Osteoblast (primary cell): ENCODE measurements around the gene RREB1. TPM values are rescaled to one million over a fixed set of nuclear protein-coding genes. Genes with fewer than 3 reads are reported as not detected.

Source experiments
- DNase-seq: peaks from one replicate; pipeline ENCODE4 v3.0.0; 2011; ENCODE audit warnings: low spot score, mixed read lengths; ENCODE audit not compliant: insufficient read length; ENCODE audit errors: missing footprints
- H2AFZ ChIP-seq: 2 replicates; pipeline ENCODE4 v1.6.0; 2011; ENCODE audit warnings: mild to moderate bottlenecking, low read length
- H3K27ac ChIP-seq: 2 replicates; pipeline ENCODE4 v1.5.1; 2011; ENCODE audit warnings: mild to moderate bottlenecking, low read depth, low read length, moderate library complexity
- H3K27me3 ChIP-seq: 2 replicates; pipeline ENCODE4 v1.6.0; 2012; ENCODE audit warnings: mild to moderate bottlenecking, control low read depth, inconsistent platforms, low read length, moderate library complexity; ENCODE audit not compliant: insufficient read depth
- H3K36me3 ChIP-seq: 2 replicates; pipeline ENCODE4 v1.5.1; 2011; ENCODE audit warnings: mild to moderate bottlenecking, low read length, control low read depth, moderate library complexity; ENCODE audit not compliant: insufficient read depth
- H3K4me1 ChIP-seq: 2 replicates; pipeline ENCODE4 v1.5.1; 2011; ENCODE audit warnings: mild to moderate bottlenecking, low read length, control low read depth, moderate library complexity; ENCODE audit not compliant: insufficient read depth
- H3K4me2 ChIP-seq: 2 replicates; pipeline ENCODE4 v1.6.0; 2011; ENCODE audit warnings: mild to moderate bottlenecking, low read length; ENCODE audit not compliant: insufficient read depth
- H3K4me3 ChIP-seq: fragments of 200-600 bp; sonication (generic); 3 replicates; pipeline ENCODE4 v1.5.1; 2012; ENCODE audit warnings: mild to moderate bottlenecking, low read length, inconsistent platforms; ENCODE audit not compliant: insufficient read depth
- H3K79me2 ChIP-seq: 2 replicates; pipeline ENCODE4 v1.6.0; 2012; ENCODE audit warnings: mild to moderate bottlenecking, low read length, control low read depth, inconsistent platforms; ENCODE audit not compliant: insufficient read depth
- H3K9me3 ChIP-seq: 2 replicates; pipeline ENCODE4 v1.5.1; 2011; ENCODE audit warnings: low read depth, low read length, control low read depth
- H4K20me1 ChIP-seq: 2 replicates; pipeline ENCODE4 v1.6.0; 2012; ENCODE audit warnings: mild to moderate bottlenecking, low read length, control low read depth; ENCODE audit not compliant: insufficient read depth
- total RNA-seq: library from RNA; depleted of rRNA; stranded (reverse); fragments of >200 nt; gene quantifications from 2 replicates; pipeline ENCODE4 v1.2.3, GENCODE V29; 2012
- TF ChIP-seq, protein P1 (sequence below): IDR thresholded peaks from 2 replicates; pipeline ENCODE4 v1.5.1; 2011; ENCODE audit warnings: mild to moderate bottlenecking, low read depth, low read length, moderate library complexity; ENCODE audit errors: extremely low read depth

Gene RREB1
- total RNA-seq, 1 donor = 29.3 TPM

GRCh38 chr6:7142228-7142801 is 34.6 kb downstream of the RREB1 start:
- no peak overlapping the region for H3K4me2 ChIP-seq
- H3K9me3 ChIP-seq = no peaks in the 10 kb centered on the region
- no peak overlapping the region for H2AFZ ChIP-seq
- H3K4me3 ChIP-seq = no peak overlapping the region
- peaks cover 43% of the 10 kb centered on the region for H3K4me1 ChIP-seq
- no peak for DNase-seq
- TF ChIP-seq, protein P1, sequence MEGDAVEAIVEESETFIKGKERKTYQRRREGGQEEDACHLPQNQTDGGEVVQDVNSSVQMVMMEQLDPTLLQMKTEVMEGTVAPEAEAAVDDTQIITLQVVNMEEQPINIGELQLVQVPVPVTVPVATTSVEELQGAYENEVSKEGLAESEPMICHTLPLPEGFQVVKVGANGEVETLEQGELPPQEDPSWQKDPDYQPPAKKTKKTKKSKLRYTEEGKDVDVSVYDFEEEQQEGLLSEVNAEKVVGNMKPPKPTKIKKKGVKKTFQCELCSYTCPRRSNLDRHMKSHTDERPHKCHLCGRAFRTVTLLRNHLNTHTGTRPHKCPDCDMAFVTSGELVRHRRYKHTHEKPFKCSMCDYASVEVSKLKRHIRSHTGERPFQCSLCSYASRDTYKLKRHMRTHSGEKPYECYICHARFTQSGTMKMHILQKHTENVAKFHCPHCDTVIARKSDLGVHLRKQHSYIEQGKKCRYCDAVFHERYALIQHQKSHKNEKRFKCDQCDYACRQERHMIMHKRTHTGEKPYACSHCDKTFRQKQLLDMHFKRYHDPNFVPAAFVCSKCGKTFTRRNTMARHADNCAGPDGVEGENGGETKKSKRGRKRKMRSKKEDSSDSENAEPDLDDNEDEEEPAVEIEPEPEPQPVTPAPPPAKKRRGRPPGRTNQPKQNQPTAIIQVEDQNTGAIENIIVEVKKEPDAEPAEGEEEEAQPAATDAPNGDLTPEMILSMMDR = no peak
- H3K27me3 ChIP-seq = no peaks in the 10 kb centered on the region
- H3K79me2 ChIP-seq = peaks cover 90% of the 10 kb centered on the region
- no peaks in the 10 kb centered on the region for H3K36me3 ChIP-seq
- peaks cover 2% of the 10 kb centered on the region for H4K20me1 ChIP-seq
- no peak overlapping the region for H3K27ac ChIP-seq

GRCh38 chr6:7142918-7143475 is 35.2 kb downstream of the RREB1 start:
- Histone ChIP-seq H2AFZ (no peak overlapping the region), H3K4me2 (no peak overlapping the region), H3K36me3 (no peaks in the 10 kb centered on the region), H3K9me3 (no peaks in the 10 kb centered on the region), H3K27me3 (no peaks in the 10 kb centered on the region), H3K4me3 (no peak overlapping the region), H3K79me2 (peaks cover 91% of the 10 kb centered on the region), H3K27ac (no peak overlapping the region), H4K20me1 (peaks cover 2% of the 10 kb centered on the region), H3K4me1 (peaks cover 44% of the 10 kb centered on the region)
- no peak for DNase-seq
- TF ChIP-seq, protein P1 = no peak

- Histone ChIP-seq H3K9me3 (no peaks in the 10 kb centered on the region), H3K79me2 (peaks cover 88% of the 10 kb centered on the region), H2AFZ (no peak overlapping the region), H3K4me3 (no peak overlapping the region), H3K36me3 (no peaks in the 10 kb centered on the region), H4K20me1 (peaks cover 2% of the 10 kb centered on the region), H3K4me2 (no peak overlapping the region), H3K27ac (no peak overlapping the region), H3K4me1 (peaks cover 45% of the 10 kb centered on the region), H3K27me3 (no peaks in the 10 kb centered on the region)
- TF ChIP-seq, protein P1 = peak; percentile 38
- peak; percentile 75 for DNase-seq
Observed at GRCh38 chr6:7143476-7143974, 35.8 kb downstream of the RREB1 start.

DNA sequence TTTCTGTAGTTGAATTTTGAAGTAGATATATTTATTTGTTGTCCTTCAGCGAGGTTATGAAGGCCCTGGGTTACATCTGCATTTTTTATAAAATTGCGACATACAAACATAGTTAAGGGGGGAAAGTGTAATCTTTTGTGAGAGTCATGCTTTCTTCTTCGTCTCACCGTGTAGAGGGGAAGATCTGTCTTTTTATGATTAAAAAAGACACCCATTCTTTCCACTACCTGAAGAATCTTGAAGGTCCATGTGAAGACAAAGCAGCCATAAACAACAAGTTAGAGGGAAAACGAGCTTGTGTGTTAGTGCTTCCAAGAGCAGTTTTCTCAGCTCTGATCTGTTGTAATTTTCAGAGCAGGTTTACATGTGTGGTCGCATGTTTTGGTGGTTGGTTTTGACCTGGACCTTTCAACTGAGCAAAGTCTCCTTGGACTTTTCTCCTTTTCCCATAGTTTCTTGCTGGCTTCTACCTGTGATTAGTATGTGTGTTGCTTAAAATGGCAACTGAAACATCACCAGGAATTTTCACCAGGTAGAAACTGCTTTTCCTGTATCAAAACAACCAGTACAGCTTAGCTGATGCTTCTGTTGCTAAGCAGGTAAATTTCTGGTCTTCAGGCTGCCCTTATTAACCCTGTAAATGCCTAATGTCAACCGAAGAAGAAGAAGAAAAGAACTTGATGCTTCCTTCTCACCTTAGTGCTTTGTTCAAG is 37.3 kb downstream of the RREB1 start:
- DNase-seq = no peak
- no peaks in the 10 kb centered on the region for H3K36me3 ChIP-seq
- TF ChIP-seq, protein P1 = no peak
- no peak overlapping the region for H3K4me2 ChIP-seq
- H3K27ac ChIP-seq = peak overlapping the region; percentile 84
- peaks cover 2% of the 10 kb centered on the region for H4K20me1 ChIP-seq
- no peak overlapping the region for H2AFZ ChIP-seq
- H3K9me3 ChIP-seq = no peaks in the 10 kb centered on the region
- peaks cover 52% of the 10 kb centered on the region for H3K4me1 ChIP-seq
- peaks cover 87% of the 10 kb centered on the region for H3K79me2 ChIP-seq
- no peaks in the 10 kb centered on the region for H3K27me3 ChIP-seq
- no peak overlapping the region for H3K4me3 ChIP-seq
